ENCODE measurements around the gene NINJ1.

NINJ1 gene

GRCh38 chr9:93114169-93114983, 19.7 kb downstream of the NINJ1 start:
- Histone ChIP-seq H3K36me3 (ENCODE audit: insufficient read depth, low read length) (no peaks in the 10 kb centered on the region), H3K9me3 (ENCODE audit: low read length) (no peaks in the 10 kb centered on the region), H2AFZ (ENCODE audit: low read length) (no peak overlapping the region), H3K4me2 (ENCODE audit: low read length) (no peak overlapping the region), H4K20me1 (ENCODE audit: insufficient read depth, low read length) (no peaks in the 10 kb centered on the region), H3K79me2 (ENCODE audit: insufficient read depth, low read length) (no peaks in the 10 kb centered on the region), H3K4me1 (ENCODE audit: insufficient read depth, low read length, severe bottlenecking) (peaks cover 61% of the 10 kb centered on the region), H3K9me2 (ENCODE audit: low read depth, low read length) (no peaks in the 10 kb centered on the region), H3K4me3 (ENCODE audit: low read depth, low read length, poor library complexity, severe bottlenecking) (no peak overlapping the region), H3K9ac (ENCODE audit: low read length) (no peak overlapping the region), H3K27ac (ENCODE audit: low read depth, low read length, poor library complexity, severe bottlenecking) (peak overlapping the region; percentile 3), H3K27me3 (ENCODE audit: insufficient read depth, low read length) (no peaks in the 10 kb centered on the region), H3F3A (ENCODE audit: insufficient read depth, low read length) (no peaks in the 10 kb centered on the region)
- TF ChIP-seq EZH2 (IDR thresholded peaks at IDR 0.05; ENCODE audit: borderline replicate concordance, low read length) (no peak), CTCF (IDR thresholded peaks at IDR 0.05; ENCODE audit: low read length) (no peak)

GRCh38 chr9:93112864-93113389, 21.1 kb downstream of the NINJ1 start:
- TF ChIP-seq EZH2 (IDR thresholded peaks at IDR 0.05; ENCODE audit: borderline replicate concordance, low read length) (no peak), CTCF (IDR thresholded peaks at IDR 0.05; ENCODE audit: low read length) (no peak)
- H3K27me3 ChIP-seq (ENCODE audit: insufficient read depth, low read length), result no peaks in the 10 kb centered on the region
- H3K79me2 ChIP-seq (ENCODE audit: insufficient read depth, low read length), result no peaks in the 10 kb centered on the region
- H3K4me1 ChIP-seq (ENCODE audit: insufficient read depth, low read length, severe bottlenecking), result peaks cover 72% of the 10 kb centered on the region
- H3K4me2 ChIP-seq (ENCODE audit: low read length), result no peak overlapping the region
- no peaks in the 10 kb centered on the region for H4K20me1 ChIP-seq (ENCODE audit: insufficient read depth, low read length)
- no peaks in the 10 kb centered on the region for H3F3A ChIP-seq (ENCODE audit: insufficient read depth, low read length)
- H3K36me3 ChIP-seq (ENCODE audit: insufficient read depth, low read length), result no peaks in the 10 kb centered on the region
- H3K9me2 ChIP-seq (ENCODE audit: low read depth, low read length), result no peaks in the 10 kb centered on the region
- no peaks in the 10 kb centered on the region for H3K9me3 ChIP-seq (ENCODE audit: low read length)
- peak overlapping the region; percentile 84 for H3K27ac ChIP-seq (ENCODE audit: low read depth, low read length, poor library complexity, severe bottlenecking)
- H3K4me3 ChIP-seq (ENCODE audit: low read depth, low read length, poor library complexity, severe bottlenecking), result no peak overlapping the region
- peak overlapping the region; percentile 31; the same call in 1 of the 2 replicates for H3K9ac ChIP-seq (ENCODE audit: low read length)
- H2AFZ ChIP-seq (ENCODE audit: low read length), result no peak overlapping the region

- Histone ChIP-seq H3K4me3 (ENCODE audit: low read depth, low read length, poor library complexity, severe bottlenecking) (no peak overlapping the region), H3K36me3 (ENCODE audit: insufficient read depth, low read length) (no peaks in the 10 kb centered on the region), H3K9me3 (ENCODE audit: low read length) (no peaks in the 10 kb centered on the region), H3K27me3 (ENCODE audit: insufficient read depth, low read length) (no peaks in the 10 kb centered on the region), H3K4me2 (ENCODE audit: low read length) (peak overlapping the region; percentile 36; the same call in 1 of the 2 replicates), H3K79me2 (ENCODE audit: insufficient read depth, low read length) (no peaks in the 10 kb centered on the region), H3K27ac (ENCODE audit: low read depth, low read length, poor library complexity, severe bottlenecking) (peak overlapping the region; percentile 84), H4K20me1 (ENCODE audit: insufficient read depth, low read length) (no peaks in the 10 kb centered on the region), H2AFZ (ENCODE audit: low read length) (no peak overlapping the region), H3K4me1 (ENCODE audit: insufficient read depth, low read length, severe bottlenecking) (peaks cover 78% of the 10 kb centered on the region), H3K9me2 (ENCODE audit: low read depth, low read length) (no peaks in the 10 kb centered on the region), H3F3A (ENCODE audit: insufficient read depth, low read length) (no peaks in the 10 kb centered on the region), H3K9ac (ENCODE audit: low read length) (peak overlapping the region; percentile 31)
- peak; percentile 47 for TF ChIP-seq CTCF (IDR thresholded peaks at IDR 0.05; ENCODE audit: low read length)
- TF ChIP-seq EZH2 (IDR thresholded peaks at IDR 0.05; ENCODE audit: borderline replicate concordance, low read length), result no peak
These were observed 21.8 kb downstream of the NINJ1 start for GRCh38 chr9:93112116-93112863.

All from OCI-LY1 (cell line).